K562 (cell line): ENCODE measurements around the gene PTOV1. TPM values are rescaled to one million over a fixed set of nuclear protein-coding genes. Genes with fewer than 3 reads are reported as not detected.

Experiments
- C11orf30 ChIP-seq: fragments of 450-650 bp; IDR thresholded peaks from 2 replicates; pipeline ENCODE4 v1.6.1; 2016; ENCODE audit warnings: low read depth, mild to moderate bottlenecking
- CCAR2 ChIP-seq: fragments of 200-400 bp; formaldehyde crosslinking; IDR thresholded peaks from 2 replicates; pipeline ENCODE4 v1.6.1; 2017; ENCODE audit warnings: mild to moderate bottlenecking, low read depth, low read length
- CLOCK ChIP-seq: fragments of 250-450 bp; sonication (Bioruptor Pico); IDR thresholded peaks from 2 replicates; pipeline ENCODE4 v1.4.0; 2020; ENCODE audit warnings: mild to moderate bottlenecking, moderate library complexity, borderline replicate concordance
- CXXC5 ChIP-seq: fragments of 250-450 bp; sonication (Bioruptor Pico); IDR thresholded peaks from 2 replicates; pipeline ENCODE4 v1.8.0; 2022; ENCODE audit warnings: inconsistent platforms, mild to moderate bottlenecking, moderate library complexity
- FOXK2 ChIP-seq, 2 experiments: fragments of 450-650 bp; IDR thresholded peaks in 1 of 2; conservative IDR thresholded peaks in 1 of 2; 2 replicates each; pipeline ENCODE4 v1.6.1; 2016; ENCODE audit warnings: low read depth in 2 of 2, mild to moderate bottlenecking in 1 of 2
- HMG20A ChIP-seq: fragments of 450-650 bp; formaldehyde crosslinking; conservative IDR thresholded peaks from 2 replicates; pipeline ENCODE4 v1.4.0; 2020; ENCODE audit warnings: mild to moderate bottlenecking, mixed read lengths
- HMGN3 ChIP-seq: IDR thresholded peaks from 2 replicates; pipeline ENCODE4 v1.6.1; 2011; ENCODE audit warnings: borderline replicate concordance, low read depth, mild to moderate bottlenecking, mixed read lengths, low read length; ENCODE audit not compliant: insufficient read length; ENCODE audit errors: extremely low read depth
- RFX5 ChIP-seq: IDR thresholded peaks from 2 replicates; pipeline ENCODE4 v1.6.1; 2011; ENCODE audit warnings: low read depth, mild to moderate bottlenecking, improper control_type of control experiment, low read length
- RHOXF2B ChIP-seq: fragments of 250-450 bp; sonication (Bioruptor Pico); conservative IDR thresholded peaks from 2 replicates; pipeline ENCODE4 v1.5.1; 2021
- ZBTB5 ChIP-seq: fragments of 450-650 bp; IDR thresholded peaks from 2 replicates; pipeline ENCODE4 v1.6.1; 2017; ENCODE audit warnings: antibody characterized with exemption
- ZNF407 ChIP-seq: fragments of 450-650 bp; IDR thresholded peaks from 2 replicates; pipeline ENCODE4 v1.6.1; 2016; ENCODE audit warnings: low read depth
- ZNF766 ChIP-seq: fragments of 200-800 bp; sonication (Bioruptor generic); conservative IDR thresholded peaks from 2 replicates; pipeline ENCODE4 v1.6.1; 2016; ENCODE audit warnings: missing genetic modification characterization, missing compliant biosample characterization
- ZNF785 ChIP-seq: fragments of 250-450 bp; sonication (Bioruptor Pico); IDR thresholded peaks from 2 replicates; pipeline ENCODE4 v1.4.0; 2020; ENCODE audit warnings: mild to moderate bottlenecking
- polyA plus RNA-seq, 8 experiments: library from polyadenylated mRNA; depleted of rRNA in 4 of 8; stranded (reverse) in 5 of 8; unstranded in 3 of 8; fragments of >200 nt; fragmentation: Nextera tagmentation in 2 of 8; fragmentation: Illumina TruSeq in 1 of 8; extraction: Ambion mirVana in 2 of 8; extraction: Trizol in 1 of 8; gene quantifications; 2 replicates each; pipeline versions ENCODE4 v1.2.1 to v1.2.3, GENCODE V29; 2011 to 2014; ENCODE audit warnings: inconsistent platforms in 1 of 8, missing spikeins in 1 of 8
- total RNA-seq, 7 experiments: library from RNA; depleted of rRNA in 6 of 7; stranded (reverse); fragments of >200 nt in 6 of 7; fragmentation: Illumina TruSeq in 2 of 7; extraction: Trizol in 2 of 7; gene quantifications; 2 replicates each; pipeline versions ENCODE4 v1.2.1 to v1.2.3, GENCODE V29; 2011 to 2021; ENCODE audit warnings: low replicate concordance in 1 of 7

The PTOV1 gene
- total and polyA plus RNA-seq, 9 of the 15 experiments (the other 6 are each of a cell fraction or from before 2014, with no cell fraction given), result 4.9 to 169 (median 43.5) TPM

GRCh38 chr19:49848938-49849337 lies 2.0 kb upstream of the PTOV1 start (continued):
- TF ChIP-seq FOXK2 (conservative IDR thresholded peaks at IDR 0.05 in 1 of 2, IDR thresholded peaks at IDR 0.05 in 1 of 2; ENCODE audit: low read depth in 2 of 2) (peak in 1 of 2 experiments; percentile 73; a peak in 3 of 4 replicates), RHOXF2B (no peak), ZNF766 (CRISPR knock-in tag) (no peak), ZBTB5 (no peak), CXXC5 (CRISPR knock-in tag) (no peak), ZNF785 (no peak), HMGN3 (no peak), RFX5 (no peak), CLOCK (CRISPR knock-in tag) (no peak), ZNF407 (no peak), C11orf30 (peak; percentile 75), HMG20A (CRISPR knock-in tag) (no peak), CCAR2 (no peak)
